GM12874 (cell line): ENCODE measurements around the gene MDGA2.

ENCODE experiments used
- CTCF ChIP-seq: IDR thresholded peaks from 2 replicates; pipeline ENCODE4 v1.5.1; 2011; ENCODE audit warnings: low read depth, mild to moderate bottlenecking, control low read depth, low read length, moderate library complexity; ENCODE audit not compliant: insufficient read depth

Gene MDGA2

GRCh38 chr14:47678993-47679392 is 3.6 kb upstream of the MDGA2 start:
- TF ChIP-seq CTCF: no peak

GRCh38 chr14:47678157-47678556 is 2.8 kb upstream of the MDGA2 start:
- no peak for TF ChIP-seq CTCF

- TF ChIP-seq CTCF: no peak
These were observed 861 bp upstream of the MDGA2 start for GRCh38 chr14:47676315-47676617.

GRCh38 chr14:47674543-47675465 is 601 bp downstream of the MDGA2 start:
- no peak for TF ChIP-seq CTCF

- TF ChIP-seq CTCF: no peak
These were observed 1.3 kb downstream of the MDGA2 start for GRCh38 chr14:47674148-47674542.

- no peak for TF ChIP-seq CTCF
These were observed 9.9 kb downstream of the MDGA2 start for GRCh38 chr14:47665337-47666134.

GRCh38 chr14:47662466-47662865 is 12.9 kb downstream of the MDGA2 start:
- TF ChIP-seq CTCF: no peak
